K562 (cell line): ENCODE data around the gene GDF15. TPM values are rescaled to one million over a fixed set of nuclear protein-coding genes. Genes with fewer than 3 reads are reported as not detected.

Experiments used
- IFI16 ChIP-seq: fragments of 250-450 bp; sonication (Bioruptor Pico); IDR thresholded peaks from 2 replicates; pipeline ENCODE4 v2.1.2; 2022; ENCODE audit warnings: mild to moderate bottlenecking, inconsistent platforms
- MAFK ChIP-seq: IDR thresholded peaks from 2 replicates; pipeline ENCODE4 v1.6.1; 2011; ENCODE audit warnings: low read length, improper control_type of control experiment
- MYC ChIP-seq, 2 experiments: fragments of 250-450 bp in 1 of 2; sonication (Bioruptor Pico) in 1 of 2; IDR thresholded peaks; 2 replicates each; pipeline versions ENCODE4 v1.5.1 to v1.6.1; 2012 to 2021; ENCODE audit warnings: low read depth in 2 of 2, borderline replicate concordance in 1 of 2, improper control_type of control experiment in 1 of 2, low read length in 1 of 2, mild to moderate bottlenecking in 1 of 2, moderate library complexity in 1 of 2
- PTBP1 ChIP-seq: fragments of 200-400 bp; formaldehyde crosslinking; IDR thresholded peaks from 2 replicates; pipeline ENCODE4 v1.6.1; 2017; ENCODE audit warnings: low read depth, low read length
- SLC30A9 ChIP-seq: fragments of 250-450 bp; sonication (Bioruptor Pico); IDR thresholded peaks from 2 replicates; pipeline ENCODE4 v1.8.0; 2022; ENCODE audit warnings: mild to moderate bottlenecking, moderate library complexity
- ZNF143 ChIP-seq: sonication (generic); formaldehyde crosslinking; IDR thresholded peaks from 2 replicates; pipeline ENCODE4 v1.9.0; 2022; ENCODE audit warnings: mild to moderate bottlenecking, missing genetic modification reagents
- polyA plus RNA-seq, 8 experiments: library from polyadenylated mRNA; depleted of rRNA in 4 of 8; stranded (reverse) in 5 of 8; unstranded in 3 of 8; fragments of >200 nt; fragmentation: Nextera tagmentation in 2 of 8; fragmentation: Illumina TruSeq in 1 of 8; extraction: Ambion mirVana in 2 of 8; extraction: Trizol in 1 of 8; gene quantifications; 2 replicates each; pipeline versions ENCODE4 v1.2.1 to v1.2.3, GENCODE V29; 2011 to 2014; ENCODE audit warnings: inconsistent platforms in 1 of 8, missing spikeins in 1 of 8
- total RNA-seq, 7 experiments: library from RNA; depleted of rRNA in 6 of 7; stranded (reverse); fragments of >200 nt in 6 of 7; fragmentation: Illumina TruSeq in 2 of 7; extraction: Trizol in 2 of 7; gene quantifications; 2 replicates each; pipeline versions ENCODE4 v1.2.1 to v1.2.3, GENCODE V29; 2011 to 2021; ENCODE audit warnings: low replicate concordance in 1 of 7
- TF ChIP-seq, protein P1 (sequence below), 2 experiments: fragments of 450-650 bp; formaldehyde crosslinking in 1 of 2; IDR thresholded peaks; 2 replicates each; pipeline versions ENCODE4 v1.4.0 to v1.6.1; 2014 to 2020; ENCODE audit warnings: mild to moderate bottlenecking in 2 of 2, borderline replicate concordance in 1 of 2, low read depth in 1 of 2
- TF ChIP-seq, protein P2 (sequence below): fragments of 450-650 bp; formaldehyde crosslinking; IDR thresholded peaks from 2 replicates; pipeline ENCODE4 v1.4.0; 2022; ENCODE audit warnings: mild to moderate bottlenecking, moderate library complexity
- TF ChIP-seq, protein P3 (sequence below): fragments of 450-650 bp; IDR thresholded peaks from 2 replicates; pipeline ENCODE4 v1.6.1; 2016; ENCODE audit warnings: low read depth

The GDF15 gene
- total and polyA plus RNA-seq, 9 of the 15 experiments (the other 6 are each of a cell fraction or from before 2014, with no cell fraction given) = 2.3 to 82.4 (median 12.5) TPM

DNA sequence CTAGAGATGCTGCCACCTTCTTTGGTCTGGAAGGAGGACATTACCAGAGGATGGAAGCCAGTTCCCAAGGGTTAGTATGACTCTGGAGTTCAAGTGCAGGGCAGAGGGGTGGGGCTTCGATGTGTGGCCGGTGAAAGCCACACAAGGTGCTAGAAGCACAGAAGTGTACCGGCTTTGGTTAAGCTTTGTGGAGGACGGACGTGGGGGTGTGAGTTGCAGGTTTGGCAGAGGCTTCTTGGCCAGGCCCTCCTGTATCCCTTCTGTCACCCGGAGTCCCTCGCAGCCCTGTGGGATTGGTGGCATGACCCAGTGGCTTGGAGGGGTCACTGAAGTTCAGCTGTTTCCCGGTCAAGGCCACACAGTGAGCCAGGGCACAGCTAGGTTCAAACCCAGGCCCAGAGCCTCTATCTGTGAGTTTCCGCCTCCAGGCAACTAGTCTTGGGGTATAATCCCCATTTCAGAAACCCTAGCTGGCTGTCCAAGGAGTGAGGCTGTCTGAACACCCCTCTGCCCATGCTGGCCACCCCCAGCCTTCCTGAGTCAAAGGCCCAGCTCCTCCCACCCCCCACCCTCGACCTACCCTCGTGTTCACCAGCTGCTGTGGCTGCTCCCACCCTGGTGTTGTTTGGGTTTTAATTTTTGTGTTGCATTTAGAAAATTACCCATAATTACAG lies 28.7 kb downstream of the GDF15 start (continued):
- TF ChIP-seq, protein P1, sequence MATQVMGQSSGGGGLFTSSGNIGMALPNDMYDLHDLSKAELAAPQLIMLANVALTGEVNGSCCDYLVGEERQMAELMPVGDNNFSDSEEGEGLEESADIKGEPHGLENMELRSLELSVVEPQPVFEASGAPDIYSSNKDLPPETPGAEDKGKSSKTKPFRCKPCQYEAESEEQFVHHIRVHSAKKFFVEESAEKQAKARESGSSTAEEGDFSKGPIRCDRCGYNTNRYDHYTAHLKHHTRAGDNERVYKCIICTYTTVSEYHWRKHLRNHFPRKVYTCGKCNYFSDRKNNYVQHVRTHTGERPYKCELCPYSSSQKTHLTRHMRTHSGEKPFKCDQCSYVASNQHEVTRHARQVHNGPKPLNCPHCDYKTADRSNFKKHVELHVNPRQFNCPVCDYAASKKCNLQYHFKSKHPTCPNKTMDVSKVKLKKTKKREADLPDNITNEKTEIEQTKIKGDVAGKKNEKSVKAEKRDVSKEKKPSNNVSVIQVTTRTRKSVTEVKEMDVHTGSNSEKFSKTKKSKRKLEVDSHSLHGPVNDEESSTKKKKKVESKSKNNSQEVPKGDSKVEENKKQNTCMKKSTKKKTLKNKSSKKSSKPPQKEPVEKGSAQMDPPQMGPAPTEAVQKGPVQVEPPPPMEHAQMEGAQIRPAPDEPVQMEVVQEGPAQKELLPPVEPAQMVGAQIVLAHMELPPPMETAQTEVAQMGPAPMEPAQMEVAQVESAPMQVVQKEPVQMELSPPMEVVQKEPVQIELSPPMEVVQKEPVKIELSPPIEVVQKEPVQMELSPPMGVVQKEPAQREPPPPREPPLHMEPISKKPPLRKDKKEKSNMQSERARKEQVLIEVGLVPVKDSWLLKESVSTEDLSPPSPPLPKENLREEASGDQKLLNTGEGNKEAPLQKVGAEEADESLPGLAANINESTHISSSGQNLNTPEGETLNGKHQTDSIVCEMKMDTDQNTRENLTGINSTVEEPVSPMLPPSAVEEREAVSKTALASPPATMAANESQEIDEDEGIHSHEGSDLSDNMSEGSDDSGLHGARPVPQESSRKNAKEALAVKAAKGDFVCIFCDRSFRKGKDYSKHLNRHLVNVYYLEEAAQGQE (IDR thresholded peaks at IDR 0.05; ENCODE audit: borderline replicate concordance) = no peak
- TF ChIP-seq, protein P1 (CRISPR knock-in tag; IDR thresholded peaks at IDR 0.05; ENCODE audit: low read depth) = 0 out of 2 replicates have a peak, but pooled peaks have one; percentile 36
- no peak for TF ChIP-seq MAFK
- TF ChIP-seq MYC (IDR thresholded peaks at IDR 0.05; ENCODE audit: low read depth, low read length) = peak; percentile 39; the same call in 1 of the 2 replicates
- TF ChIP-seq MYC (CRISPR knock-in tag; IDR thresholded peaks at IDR 0.05; ENCODE audit: borderline replicate concordance, low read depth) = no peak
- TF ChIP-seq ZNF143 (CRISPR knock-in tag) = 0 out of 2 replicates have a peak, but pooled peaks have one; percentile 39
- TF ChIP-seq, protein P2, sequence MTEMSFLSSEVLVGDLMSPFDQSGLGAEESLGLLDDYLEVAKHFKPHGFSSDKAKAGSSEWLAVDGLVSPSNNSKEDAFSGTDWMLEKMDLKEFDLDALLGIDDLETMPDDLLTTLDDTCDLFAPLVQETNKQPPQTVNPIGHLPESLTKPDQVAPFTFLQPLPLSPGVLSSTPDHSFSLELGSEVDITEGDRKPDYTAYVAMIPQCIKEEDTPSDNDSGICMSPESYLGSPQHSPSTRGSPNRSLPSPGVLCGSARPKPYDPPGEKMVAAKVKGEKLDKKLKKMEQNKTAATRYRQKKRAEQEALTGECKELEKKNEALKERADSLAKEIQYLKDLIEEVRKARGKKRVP (CRISPR knock-in tag) = 0 out of 2 replicates have a peak, but pooled peaks have one; percentile 9
- TF ChIP-seq, protein P3, sequence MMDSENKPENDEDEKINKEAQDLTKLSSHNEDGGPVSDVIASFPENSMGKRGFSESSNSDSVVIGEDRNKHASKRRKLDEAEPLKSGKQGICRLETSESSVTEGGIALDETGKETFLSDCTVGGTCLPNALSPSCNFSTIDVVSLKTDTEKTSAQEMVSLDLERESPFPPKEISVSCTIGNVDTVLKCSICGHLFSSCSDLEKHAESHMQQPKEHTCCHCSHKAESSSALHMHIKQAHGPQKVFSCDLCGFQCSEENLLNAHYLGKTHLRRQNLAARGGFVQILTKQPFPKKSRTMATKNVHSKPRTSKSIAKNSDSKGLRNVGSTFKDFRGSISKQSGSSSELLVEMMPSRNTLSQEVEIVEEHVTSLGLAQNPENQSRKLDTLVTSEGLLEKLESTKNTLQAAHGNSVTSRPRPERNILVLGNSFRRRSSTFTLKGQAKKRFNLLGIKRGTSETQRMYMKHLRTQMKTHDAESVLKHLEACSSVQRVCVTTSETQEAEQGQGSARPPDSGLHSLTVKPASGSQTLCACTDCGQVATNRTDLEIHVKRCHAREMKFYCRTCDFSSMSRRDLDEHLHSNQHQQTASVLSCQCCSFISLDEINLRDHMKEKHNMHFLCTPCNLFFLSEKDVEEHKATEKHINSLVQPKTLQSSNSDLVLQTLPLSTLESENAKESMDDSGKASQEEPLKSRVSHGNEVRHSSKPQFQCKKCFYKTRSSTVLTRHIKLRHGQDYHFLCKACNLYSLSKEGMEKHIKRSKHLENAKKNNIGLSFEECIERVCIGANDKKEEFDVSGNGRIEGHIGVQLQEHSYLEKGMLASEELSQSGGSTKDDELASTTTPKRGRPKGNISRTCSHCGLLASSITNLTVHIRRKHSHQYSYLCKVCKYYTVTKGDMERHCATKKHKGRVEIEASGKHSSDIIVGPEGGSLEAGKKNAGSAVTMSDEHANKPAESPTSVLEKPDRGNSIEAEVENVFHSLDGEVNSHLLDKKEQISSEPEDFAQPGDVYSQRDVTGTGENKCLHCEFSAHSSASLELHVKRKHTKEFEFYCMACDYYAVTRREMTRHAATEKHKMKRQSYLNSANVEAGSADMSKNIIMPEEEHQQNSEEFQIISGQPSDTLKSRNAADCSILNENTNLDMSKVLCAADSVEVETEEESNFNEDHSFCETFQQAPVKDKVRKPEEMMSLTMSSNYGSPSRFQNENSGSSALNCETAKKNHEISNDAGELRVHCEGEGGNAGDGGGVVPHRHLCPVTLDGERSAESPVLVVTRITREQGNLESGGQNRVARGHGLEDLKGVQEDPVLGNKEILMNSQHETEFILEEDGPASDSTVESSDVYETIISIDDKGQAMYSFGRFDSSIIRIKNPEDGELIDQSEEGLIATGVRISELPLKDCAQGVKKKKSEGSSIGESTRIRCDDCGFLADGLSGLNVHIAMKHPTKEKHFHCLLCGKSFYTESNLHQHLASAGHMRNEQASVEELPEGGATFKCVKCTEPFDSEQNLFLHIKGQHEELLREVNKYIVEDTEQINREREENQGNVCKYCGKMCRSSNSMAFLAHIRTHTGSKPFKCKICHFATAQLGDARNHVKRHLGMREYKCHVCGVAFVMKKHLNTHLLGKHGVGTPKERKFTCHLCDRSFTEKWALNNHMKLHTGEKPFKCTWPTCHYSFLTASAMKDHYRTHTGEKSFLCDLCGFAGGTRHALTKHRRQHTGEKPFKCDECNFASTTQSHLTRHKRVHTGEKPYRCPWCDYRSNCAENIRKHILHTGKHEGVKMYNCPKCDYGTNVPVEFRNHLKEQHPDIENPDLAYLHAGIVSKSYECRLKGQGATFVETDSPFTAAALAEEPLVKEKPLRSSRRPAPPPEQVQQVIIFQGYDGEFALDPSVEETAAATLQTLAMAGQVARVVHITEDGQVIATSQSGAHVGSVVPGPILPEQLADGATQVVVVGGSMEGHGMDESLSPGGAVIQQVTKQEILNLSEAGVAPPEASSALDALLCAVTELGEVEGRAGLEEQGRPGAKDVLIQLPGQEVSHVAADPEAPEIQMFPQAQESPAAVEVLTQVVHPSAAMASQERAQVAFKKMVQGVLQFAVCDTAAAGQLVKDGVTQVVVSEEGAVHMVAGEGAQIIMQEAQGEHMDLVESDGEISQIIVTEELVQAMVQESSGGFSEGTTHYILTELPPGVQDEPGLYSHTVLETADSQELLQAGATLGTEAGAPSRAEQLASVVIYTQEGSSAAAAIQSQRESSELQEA = no peak
- 0 out of 2 replicates have a peak, but pooled peaks have one; percentile 28 for TF ChIP-seq PTBP1
- no peak for TF ChIP-seq SLC30A9 (CRISPR knock-in tag)
- no peak for TF ChIP-seq IFI16 (CRISPR knock-in tag)
